NCI-H2196 (cell line): ENCODE data around the gene CBX5.
"Not testable (repeated sequence)": the region's sequence is repeated elsewhere in the genome, so short reads cannot be mapped to it uniquely, and the experiment has no call there.

Source experiments
- DNase-seq: peaks from one replicate; lab custom pipeline; 2025; ENCODE audit not compliant: unreplicated experiment; lab: John Stamatoyannopoulos, UW

The CBX5 gene

GRCh38 chr12:54279632-54280467 is at the start of gene CBX5:
Gene CBX5 (minus strand): TSS chr12:54280122. CDS start chr12:54257650, 22,472 bp downstream.
- peak; percentile 99 for DNase-seq

- DNase-seq, result no peak
Observed at GRCh38 chr12:54328595-54329337, 48.8 kb upstream of the CBX5 start.

GRCh38 chr12:54325442-54326109 is 45.7 kb upstream of the CBX5 start:
- DNase-seq, result not testable (repeated sequence)

- peak; percentile 98 for DNase-seq
Observed at GRCh38 chr12:54324617-54325441, 44.9 kb upstream of the CBX5 start, which contains the start of gene COPZ1. Gene COPZ1 (plus strand): TSS chr12:54325131. CDS start chr12:54325164, 33 bp downstream.

- DNase-seq, result no peak
Observed at GRCh38 chr12:54321363-54321762, 41.4 kb upstream of the CBX5 start.

GRCh38 chr12:54312309-54312708 is 32.4 kb upstream of the CBX5 start:
- DNase-seq, result not testable (repeated sequence)

GRCh38 chr12:54311051-54311450 is 31.1 kb upstream of the CBX5 start:
- DNase-seq, result no peak

GRCh38 chr12:54306925-54307741 is 27.2 kb upstream of the CBX5 start:
- DNase-seq, result peak; percentile 52

- DNase-seq, result no peak
Observed at GRCh38 chr12:54304187-54304810, 24.4 kb upstream of the CBX5 start.

GRCh38 chr12:54303640-54304039 is 23.7 kb upstream of the CBX5 start:
- DNase-seq, result no peak

GRCh38 chr12:54301428-54302048 is 21.6 kb upstream of the CBX5 start:
- DNase-seq, result no peak

- no peak for DNase-seq
Observed at GRCh38 chr12:54300732-54301427, 21.0 kb upstream of the CBX5 start, which contains the start of gene NFE2. Gene NFE2 (minus strand): TSS chr12:54301015. CDS start chr12:54295248, 5,767 bp downstream.

GRCh38 chr12:54300225-54300731 is 20.4 kb upstream of the CBX5 start:
- DNase-seq, result no peak

- DNase-seq, result no peak
Observed at GRCh38 chr12:54299515-54300224, 19.7 kb upstream of the CBX5 start.

- no peak for DNase-seq
Observed at GRCh38 chr12:54298904-54299303, 19.0 kb upstream of the CBX5 start.

GRCh38 chr12:54296393-54297099 is 16.6 kb upstream of the CBX5 start:
- no peak for DNase-seq
